HepG2 (cell line): Measurements from ENCODE around the gene ANKRD65. TPM values are rescaled to one million over a fixed set of nuclear protein-coding genes. Genes with fewer than 3 reads are reported as not detected.

ENCODE experiments used
- E2F5 ChIP-seq: sonication (generic); formaldehyde crosslinking; conservative IDR thresholded peaks from 2 replicates; pipeline ENCODE4 v1.4.0; 2020; ENCODE audit warnings: missing genetic modification reagents
- GABPA ChIP-seq, 2 experiments: IDR thresholded peaks; 2 replicates each; pipeline ENCODE4 v1.6.1; 2011 to 2016; ENCODE audit warnings: low read depth in 2 of 2, low read length in 1 of 2, missing biosample characterization in 1 of 2, missing genetic modification characterization in 1 of 2
- HNRNPK ChIP-seq: fragments of 200-400 bp; formaldehyde crosslinking; IDR thresholded peaks from 2 replicates; pipeline ENCODE4 v1.6.1; 2018; ENCODE audit warnings: low read length, low read depth, moderate library complexity, mild to moderate bottlenecking; ENCODE audit not compliant: poor library complexity, severe bottlenecking
- KDM1A ChIP-seq: IDR thresholded peaks from 2 replicates; pipeline ENCODE4 v1.6.1; 2016; ENCODE audit warnings: missing compliant biosample characterization
- KDM5B ChIP-seq: sonication (generic); formaldehyde crosslinking; IDR thresholded peaks from 2 replicates; pipeline ENCODE4 v1.4.0; 2020; ENCODE audit warnings: missing genetic modification reagents, mild to moderate bottlenecking, borderline replicate concordance
- KLF13 ChIP-seq: sonication (generic); formaldehyde crosslinking; IDR thresholded peaks from 2 replicates; pipeline ENCODE4 v1.4.0; 2020; ENCODE audit warnings: mild to moderate bottlenecking, missing genetic modification reagents
- NFYC ChIP-seq: IDR thresholded peaks from 2 replicates; pipeline ENCODE4 v1.6.1; 2016; ENCODE audit warnings: missing genetic modification reagents, missing compliant biosample characterization
- NR3C1 ChIP-seq: sonication (generic); formaldehyde crosslinking; IDR thresholded peaks from 2 replicates; pipeline ENCODE4 v1.4.0; 2020; ENCODE audit warnings: missing genetic modification reagents
- RBFOX2 ChIP-seq: fragments of 200-400 bp; formaldehyde crosslinking; IDR thresholded peaks from 2 replicates; pipeline ENCODE4 v1.6.1; 2017; ENCODE audit warnings: low read depth, mild to moderate bottlenecking, low read length
- RBM22 ChIP-seq: fragments of 200-400 bp; formaldehyde crosslinking; optimal IDR thresholded peaks from 2 replicates; pipeline ENCODE3; 2017; ENCODE audit warnings: mild to moderate bottlenecking, low read length, moderate library complexity
- RXRB ChIP-seq: IDR thresholded peaks from 2 replicates; pipeline ENCODE4 v1.6.1; 2016; ENCODE audit warnings: borderline replicate concordance, missing genetic modification reagents, missing compliant biosample characterization
- ZFP1 ChIP-seq: IDR thresholded peaks from 2 replicates; pipeline ENCODE4 v1.6.1; 2016
- ZNF10 ChIP-seq: sonication (generic); formaldehyde crosslinking; IDR thresholded peaks from 2 replicates; pipeline ENCODE4 v1.4.0; 2020; ENCODE audit warnings: mild to moderate bottlenecking, low read depth, missing genetic modification reagents, borderline replicate concordance
- ZNF234 ChIP-seq: sonication (generic); formaldehyde crosslinking; conservative IDR thresholded peaks from 2 replicates; pipeline ENCODE4 v1.5.1; 2020; ENCODE audit warnings: mild to moderate bottlenecking, missing genetic modification reagents
- ZNF317 ChIP-seq: sonication (generic); formaldehyde crosslinking; IDR thresholded peaks from 2 replicates; pipeline ENCODE4 v1.5.0; 2020; ENCODE audit warnings: mild to moderate bottlenecking, missing genetic modification reagents
- ZNF574 ChIP-seq: sonication (generic); formaldehyde crosslinking; IDR thresholded peaks from 2 replicates; pipeline ENCODE4 v1.4.0; 2020; ENCODE audit warnings: missing genetic modification reagents
- ZNF614 ChIP-seq: IDR thresholded peaks from 2 replicates; pipeline ENCODE4 v1.6.1; 2018; ENCODE audit warnings: missing biosample characterization, missing genetic modification reagents, inconsistent platforms, borderline replicate concordance
- ZNF616 ChIP-seq: sonication (generic); formaldehyde crosslinking; IDR thresholded peaks from 2 replicates; pipeline ENCODE4 v1.5.0; 2020; ENCODE audit warnings: low read depth, mild to moderate bottlenecking, missing genetic modification reagents
- ZNF672 ChIP-seq: sonication (generic); formaldehyde crosslinking; IDR thresholded peaks from 2 replicates; pipeline ENCODE4 v1.8.1; 2022; ENCODE audit warnings: missing genetic modification reagents
- ZNF749 ChIP-seq: sonication (generic); formaldehyde crosslinking; IDR thresholded peaks from 2 replicates; pipeline ENCODE4 v1.8.0; 2022; ENCODE audit warnings: mild to moderate bottlenecking, missing genetic modification reagents, moderate library complexity, borderline replicate concordance
- ZNF772 ChIP-seq: sonication (generic); formaldehyde crosslinking; IDR thresholded peaks from 2 replicates; pipeline ENCODE4 v1.5.0; 2020; ENCODE audit warnings: mild to moderate bottlenecking, missing genetic modification reagents
- polyA plus RNA-seq, 8 experiments: library from polyadenylated mRNA; depleted of rRNA in 3 of 8; stranded (reverse) in 7 of 8; unstranded in 1 of 8; fragments of >200 nt; fragmentation: Illumina TruSeq in 4 of 8; extraction: Trizol in 4 of 8; gene quantifications; 2 replicates each; pipeline versions ENCODE4 v1.2.1 to v1.2.3, GENCODE V29; 2011 to 2016; ENCODE audit warnings: low read depth in 4 of 8, missing spikeins in 1 of 8, mixed read lengths in 1 of 8; ENCODE audit not compliant: insufficient read depth in 1 of 8
- total RNA-seq, 5 experiments: library from RNA; depleted of rRNA; stranded (reverse); fragments of >200 nt; fragmentation: Illumina TruSeq; extraction: Trizol; gene quantifications; 2 replicates each; pipeline ENCODE4 v1.2.3, GENCODE V29; 2016; ENCODE audit warnings: low read depth in 1 of 5
- TF ChIP-seq, protein P1 (sequence below): sonication (generic); formaldehyde crosslinking; IDR thresholded peaks from 2 replicates; pipeline ENCODE4 v1.4.0; 2020; ENCODE audit warnings: missing genetic modification reagents
- TF ChIP-seq, protein P2 (sequence below): sonication (generic); formaldehyde crosslinking; IDR thresholded peaks from 2 replicates; pipeline ENCODE4 v1.8.0; 2022; ENCODE audit warnings: missing genetic modification reagents, mild to moderate bottlenecking, inconsistent platforms, borderline replicate concordance

The ANKRD65 gene
- total and polyA plus RNA-seq, 2 of the 13 experiments (the other 11 are each of a cell fraction or from before 2014, with no cell fraction given), result 12.1 to 30.1 TPM

GRCh38 chr1:1441002-1441888, 20.2 kb upstream of the ANKRD65 start (continued):
- TF ChIP-seq GABPA (IDR thresholded peaks at IDR 0.05; ENCODE audit: low read depth, low read length), result no peak
- peak; percentile 38; the same call in 1 of the 2 replicates for TF ChIP-seq GABPA (CRISPR knock-in tag; IDR thresholded peaks at IDR 0.05; ENCODE audit: low read depth)
- TF ChIP-seq ZNF672 (CRISPR knock-in tag), result no peak
- peak; percentile 44 for TF ChIP-seq RXRB (CRISPR knock-in tag)
- peak; percentile 69 for TF ChIP-seq RBM22
- peak; percentile 43; the same call in 1 of the 2 replicates for TF ChIP-seq KDM5B (CRISPR knock-in tag)
- 0 out of 2 replicates have a peak, but pooled peaks have one; percentile 47 for TF ChIP-seq ZNF772 (CRISPR knock-in tag)
- no peak for TF ChIP-seq HNRNPK
- TF ChIP-seq ZNF616, result no peak
- TF ChIP-seq KLF13 (CRISPR knock-in tag), result no peak
- no peak for TF ChIP-seq KDM1A (CRISPR knock-in tag)
- no peak for TF ChIP-seq NR3C1 (CRISPR knock-in tag)
- no peak for TF ChIP-seq ZNF234 (CRISPR knock-in tag)
- TF ChIP-seq ZNF317 (CRISPR knock-in tag), result 0 out of 2 replicates have a peak, but pooled peaks have one; percentile 19
- TF ChIP-seq NFYC (CRISPR knock-in tag), result no peak
- no peak for TF ChIP-seq ZNF614 (CRISPR knock-in tag)
- TF ChIP-seq E2F5 (CRISPR knock-in tag), result no peak
- TF ChIP-seq, protein P1, sequence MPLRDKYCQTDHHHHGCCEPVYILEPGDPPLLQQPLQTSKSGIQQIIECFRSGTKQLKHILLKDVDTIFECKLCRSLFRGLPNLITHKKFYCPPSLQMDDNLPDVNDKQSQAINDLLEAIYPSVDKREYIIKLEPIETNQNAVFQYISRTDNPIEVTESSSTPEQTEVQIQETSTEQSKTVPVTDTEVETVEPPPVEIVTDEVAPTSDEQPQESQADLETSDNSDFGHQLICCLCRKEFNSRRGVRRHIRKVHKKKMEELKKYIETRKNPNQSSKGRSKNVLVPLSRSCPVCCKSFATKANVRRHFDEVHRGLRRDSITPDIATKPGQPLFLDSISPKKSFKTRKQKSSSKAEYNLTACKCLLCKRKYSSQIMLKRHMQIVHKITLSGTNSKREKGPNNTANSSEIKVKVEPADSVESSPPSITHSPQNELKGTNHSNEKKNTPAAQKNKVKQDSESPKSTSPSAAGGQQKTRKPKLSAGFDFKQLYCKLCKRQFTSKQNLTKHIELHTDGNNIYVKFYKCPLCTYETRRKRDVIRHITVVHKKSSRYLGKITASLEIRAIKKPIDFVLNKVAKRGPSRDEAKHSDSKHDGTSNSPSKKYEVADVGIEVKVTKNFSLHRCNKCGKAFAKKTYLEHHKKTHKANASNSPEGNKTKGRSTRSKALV, result no peak
- TF ChIP-seq ZNF574 (CRISPR knock-in tag), result peak; percentile 58; the same call in 1 of the 2 replicates
- no peak for TF ChIP-seq ZNF10 (CRISPR knock-in tag)
- TF ChIP-seq RBFOX2, result peak; percentile 72
- no peak; the same call in 1 of the 2 replicates for TF ChIP-seq ZNF749 (CRISPR knock-in tag)
- TF ChIP-seq, protein P2, sequence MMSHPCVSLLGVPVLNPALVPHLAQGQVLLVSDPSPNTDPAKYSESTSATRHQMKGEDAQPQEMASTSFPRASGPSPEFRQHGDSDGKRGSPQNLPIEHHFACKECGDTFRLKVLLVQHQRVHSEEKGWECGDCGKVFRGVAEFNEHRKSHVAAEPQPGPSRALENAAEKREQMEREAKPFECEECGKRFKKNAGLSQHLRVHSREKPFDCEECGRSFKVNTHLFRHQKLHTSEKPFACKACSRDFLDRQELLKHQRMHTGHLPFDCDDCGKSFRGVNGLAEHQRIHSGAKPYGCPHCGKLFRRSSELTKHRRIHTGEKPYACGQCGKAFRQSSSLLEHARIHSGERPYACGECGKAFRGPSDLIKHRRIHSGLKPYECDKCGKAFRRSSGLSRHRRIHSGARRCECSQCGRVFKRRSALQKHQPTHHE (CRISPR knock-in tag), result peak; percentile 67; the same call in 1 of the 2 replicates
- TF ChIP-seq ZFP1 (CRISPR knock-in tag), result no peak
